VCaP (cell line): Measurements from ENCODE around the gene ENG.

Source experiments
- H3K27ac ChIP-seq: fragments of 450-650 bp; 2 replicates; pipeline ENCODE4 v1.5.1; 2017
- CTCF ChIP-seq: fragments of 450-650 bp; conservative IDR thresholded peaks from 2 replicates; pipeline ENCODE4 v1.5.1; 2017; ENCODE audit warnings: mild to moderate bottlenecking, moderate library complexity

ENG gene

GRCh38 chr9:127895811-127896210, 41.4 kb upstream of the ENG start:
- H3K27ac ChIP-seq, result no peak overlapping the region
- TF ChIP-seq CTCF, result no peak

GRCh38 chr9:127893392-127893791, 38.9 kb upstream of the ENG start:
- no peak overlapping the region for H3K27ac ChIP-seq

GRCh38 chr9:127892831-127893230, 38.4 kb upstream of the ENG start:
- no peak for TF ChIP-seq CTCF
- H3K27ac ChIP-seq, result no peak overlapping the region

More at GRCh38 chr9:127893392-127893791, 38.9 kb upstream of the ENG start:
- TF ChIP-seq CTCF, result no peak

GRCh38 chr9:127890053-127890452, 35.6 kb upstream of the ENG start:
- no peak overlapping the region for H3K27ac ChIP-seq
- TF ChIP-seq CTCF, result no peak

GRCh38 chr9:127887792-127888191, 33.3 kb upstream of the ENG start:
- H3K27ac ChIP-seq, result no peak overlapping the region
- TF ChIP-seq CTCF, result no peak

- H3K27ac ChIP-seq, result no peak overlapping the region
- TF ChIP-seq CTCF, result no peak
Measured at GRCh38 chr9:127886401-127886972, 32.0 kb upstream of the ENG start.

GRCh38 chr9:127885508-127886281, 31.2 kb upstream of the ENG start:
- no peak for TF ChIP-seq CTCF

More at GRCh38 chr9:127885508-127886281, 31.2 kb upstream of the ENG start:
- no peak overlapping the region for H3K27ac ChIP-seq
